Right lobe of liver (tissue), 4 donors: ENCODE measurements around the gene MYLK.

Source experiments
- POLR2A ChIP-seq: fragments of 450-650 bp; IDR thresholded peaks from one replicate; pipeline ENCODE4 v1.6.1; 2017; ENCODE audit warnings: antibody characterized with exemption, mild to moderate bottlenecking
- TF ChIP-seq, protein P1 (sequence below), 4 donors: fragments of 200-600 bp in 3 of 4; fragments of 450-650 bp in 1 of 4; IDR thresholded peaks; one replicate each; pipeline versions ENCODE4 v1.5.1 to v1.8.0; 2016 to 2022; ENCODE audit warnings: antibody characterized with exemption in 4 of 4, mild to moderate bottlenecking in 2 of 4
- donor health status: DM: no; HTN: no; CAD: no.
- donor health status: DM: no; HTN: no; CAD: no.
- donor health status: DM: no; HTN: yes; CAD: no.

DNA sequence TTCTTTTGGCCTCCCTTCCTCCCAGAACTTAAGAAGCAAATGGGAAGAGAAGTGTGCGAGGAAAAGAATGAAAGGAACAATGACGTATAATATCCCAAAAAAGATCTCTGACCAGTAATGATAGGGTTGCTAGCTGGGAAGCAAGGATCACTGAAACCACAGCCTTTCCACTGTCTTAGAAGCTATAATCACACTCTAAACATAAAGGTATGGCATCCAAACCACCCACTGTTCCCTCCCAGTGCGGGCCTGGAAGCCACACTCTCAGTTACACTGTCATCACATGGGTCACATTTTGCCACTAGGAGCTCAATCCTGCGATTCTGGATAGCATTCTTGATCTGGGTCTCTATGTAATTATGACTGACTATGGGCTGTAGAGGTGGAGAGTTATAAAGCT, 167.7 kb downstream of the MYLK start:
- TF ChIP-seq, protein P1, sequence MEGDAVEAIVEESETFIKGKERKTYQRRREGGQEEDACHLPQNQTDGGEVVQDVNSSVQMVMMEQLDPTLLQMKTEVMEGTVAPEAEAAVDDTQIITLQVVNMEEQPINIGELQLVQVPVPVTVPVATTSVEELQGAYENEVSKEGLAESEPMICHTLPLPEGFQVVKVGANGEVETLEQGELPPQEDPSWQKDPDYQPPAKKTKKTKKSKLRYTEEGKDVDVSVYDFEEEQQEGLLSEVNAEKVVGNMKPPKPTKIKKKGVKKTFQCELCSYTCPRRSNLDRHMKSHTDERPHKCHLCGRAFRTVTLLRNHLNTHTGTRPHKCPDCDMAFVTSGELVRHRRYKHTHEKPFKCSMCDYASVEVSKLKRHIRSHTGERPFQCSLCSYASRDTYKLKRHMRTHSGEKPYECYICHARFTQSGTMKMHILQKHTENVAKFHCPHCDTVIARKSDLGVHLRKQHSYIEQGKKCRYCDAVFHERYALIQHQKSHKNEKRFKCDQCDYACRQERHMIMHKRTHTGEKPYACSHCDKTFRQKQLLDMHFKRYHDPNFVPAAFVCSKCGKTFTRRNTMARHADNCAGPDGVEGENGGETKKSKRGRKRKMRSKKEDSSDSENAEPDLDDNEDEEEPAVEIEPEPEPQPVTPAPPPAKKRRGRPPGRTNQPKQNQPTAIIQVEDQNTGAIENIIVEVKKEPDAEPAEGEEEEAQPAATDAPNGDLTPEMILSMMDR (IDR thresholded peaks at IDR 0.05): no peak
- TF ChIP-seq POLR2A: no peak
